H9 (cell line): ENCODE results near the gene WFDC12. TPM values are rescaled to one million over a fixed set of nuclear protein-coding genes. Genes with fewer than 3 reads are reported as not detected.

Experiments
- DNase-seq: peaks from one replicate; pipeline ENCODE4 v3.0.0-alpha.2; 2017
- H2AFZ ChIP-seq: one replicate; pipeline ENCODE4 v1.6.1; 2013; ENCODE audit warnings: mild to moderate bottlenecking, low read length, control low read depth, moderate library complexity
- H2AK5ac ChIP-seq: 2 replicates; pipeline ENCODE4 v1.6.1; 2013; ENCODE audit warnings: low read length, control low read depth, mixed read lengths; ENCODE audit not compliant: insufficient read length
- H2BK120ac ChIP-seq: one replicate; pipeline ENCODE4 v1.6.1; 2013; ENCODE audit warnings: low read depth, mild to moderate bottlenecking, low read length, control low read depth, inconsistent platforms; ENCODE audit not compliant: poor library complexity, severe bottlenecking
- H2BK12ac ChIP-seq: 2 replicates; pipeline ENCODE4 v1.6.1; 2013; ENCODE audit warnings: low read length, control low read depth, mixed read lengths, low read depth; ENCODE audit not compliant: insufficient read length
- H2BK15ac ChIP-seq: 2 replicates; pipeline ENCODE4 v1.6.1; 2013; ENCODE audit warnings: low read depth, low read length, control low read depth
- H2BK20ac ChIP-seq: one replicate; pipeline ENCODE4 v1.6.1; 2013; ENCODE audit warnings: low read depth, mild to moderate bottlenecking, low read length, control low read depth, inconsistent platforms; ENCODE audit not compliant: poor library complexity, severe bottlenecking
- H2BK5ac ChIP-seq: 2 replicates; pipeline ENCODE4 v1.6.1; 2013; ENCODE audit warnings: low read length, control low read depth, mixed read lengths; ENCODE audit not compliant: insufficient read length
- H3K14ac ChIP-seq: 2 replicates; pipeline ENCODE4 v1.6.1; 2013; ENCODE audit warnings: low read length, control low read depth; ENCODE audit not compliant: insufficient read depth
- H3K18ac ChIP-seq: 2 replicates; pipeline ENCODE4 v1.6.1; 2013; ENCODE audit warnings: low read depth, mild to moderate bottlenecking, mixed read lengths, low read length, control low read depth; ENCODE audit not compliant: insufficient read length
- H3K23ac ChIP-seq: 2 replicates; pipeline ENCODE4 v1.6.1; 2013; ENCODE audit warnings: low read length, control low read depth, mixed read lengths, low read depth; ENCODE audit not compliant: insufficient read length
- H3K23me2 ChIP-seq: 2 replicates; pipeline ENCODE4 v1.6.1; 2013; ENCODE audit warnings: low read depth, mild to moderate bottlenecking, mixed read lengths, low read length, control low read depth; ENCODE audit not compliant: insufficient read length, poor library complexity, severe bottlenecking
- H3K27ac ChIP-seq: 2 replicates; pipeline ENCODE4 v1.5.1; 2013; ENCODE audit warnings: low read length, control low read depth, mixed read lengths, low read depth; ENCODE audit not compliant: insufficient read length
- H3K27me3 ChIP-seq: 2 replicates; pipeline ENCODE4 v1.6.1; 2013; ENCODE audit warnings: low read length, control low read depth, inconsistent platforms; ENCODE audit not compliant: insufficient read depth
- H3K4ac ChIP-seq: 2 replicates; pipeline ENCODE4 v1.6.1; 2013; ENCODE audit warnings: low read depth, mild to moderate bottlenecking, control low read depth, inconsistent platforms, low read length, moderate library complexity
- H3K4me1 ChIP-seq: 2 replicates; pipeline ENCODE4 v1.6.1; 2013; ENCODE audit warnings: low read length, control low read depth, inconsistent platforms; ENCODE audit not compliant: insufficient read depth
- H3K4me2 ChIP-seq: 2 replicates; pipeline ENCODE4 v1.6.1; 2013; ENCODE audit warnings: low read length, control low read depth, mixed read lengths; ENCODE audit not compliant: insufficient read length, insufficient read depth
- H3K56ac ChIP-seq: 2 replicates; pipeline ENCODE4 v1.6.1; 2013; ENCODE audit warnings: low read depth, mild to moderate bottlenecking, mixed read lengths, low read length, control low read depth; ENCODE audit not compliant: insufficient read length
- H3K79me1 ChIP-seq: 2 replicates; pipeline ENCODE4 v1.6.1; 2013; ENCODE audit warnings: low read depth, mild to moderate bottlenecking, moderate library complexity, low read length, control low read depth, inconsistent platforms; ENCODE audit not compliant: insufficient read depth, poor library complexity, severe bottlenecking
- H3K79me2 ChIP-seq: 2 replicates; pipeline ENCODE4 v1.6.1; 2013; ENCODE audit warnings: low read length, control low read depth, inconsistent platforms; ENCODE audit not compliant: insufficient read depth
- H3K9ac ChIP-seq: 2 replicates; pipeline ENCODE4 v1.6.1; 2013; ENCODE audit warnings: low read length, control low read depth, mixed read lengths; ENCODE audit not compliant: insufficient read length; ENCODE audit errors: extremely low read depth
- H3K9me3 ChIP-seq: one replicate; pipeline ENCODE4 v1.6.1; 2013; ENCODE audit warnings: low read depth, low read length, inconsistent platforms; ENCODE audit not compliant: control insufficient read depth
- H3T11ph ChIP-seq: one replicate; pipeline ENCODE4 v1.6.1; 2013; ENCODE audit warnings: mild to moderate bottlenecking, low read length, control low read depth, inconsistent platforms
- H4K20me1 ChIP-seq: one replicate; pipeline ENCODE4 v1.6.1; 2013; ENCODE audit not compliant: control insufficient read depth, insufficient read length, insufficient read depth
- H4K5ac ChIP-seq: 2 replicates; pipeline ENCODE4 v1.6.1; 2013; ENCODE audit warnings: low read depth, mild to moderate bottlenecking, mixed read lengths, low read length, control low read depth; ENCODE audit not compliant: insufficient read length
- H4K8ac ChIP-seq: replicated peaks from 2 replicates; pipeline ENCODE4 v1.6.1; 2013; ENCODE audit warnings: low read length, control low read depth, mixed read lengths, low read depth; ENCODE audit not compliant: insufficient read length
- H4K91ac ChIP-seq: 2 replicates; pipeline ENCODE4 v1.6.1; 2013; ENCODE audit warnings: low read depth, mild to moderate bottlenecking, moderate library complexity, mixed read lengths, low read length, control low read depth; ENCODE audit not compliant: insufficient read length
- H3K27ac Mint-ChIP-seq, 3 experiments: 2 replicates in 2 of 3; 3 replicates in 1 of 3; pipeline ENCODE4 v1.8.0; 2020 to 2021; ENCODE audit warnings: mixed read lengths in 3 of 3, mild to moderate bottlenecking in 1 of 3, moderate library complexity in 1 of 3
- H3K27me3 Mint-ChIP-seq: 2 replicates; pipeline ENCODE4 v1.8.0; 2021; ENCODE audit warnings: low read depth, mild to moderate bottlenecking, moderate library complexity, mixed read lengths
- H3K36me3 Mint-ChIP-seq, 3 experiments: 2 replicates in 2 of 3; 3 replicates in 1 of 3; pipeline ENCODE4 v1.8.0; 2020 to 2021; ENCODE audit warnings: low read depth in 3 of 3, mixed read lengths in 3 of 3; ENCODE audit not compliant: insufficient read depth in 1 of 3
- H3K4me1 Mint-ChIP-seq, 2 experiments: 2 replicates each; pipeline ENCODE4 v1.8.0; 2020; ENCODE audit warnings: mixed read lengths in 2 of 2
- H3K4me3 Mint-ChIP-seq, 2 experiments: 2 replicates in 1 of 2; 3 replicates in 1 of 2; pipeline ENCODE4 v1.8.0; 2020 to 2021; ENCODE audit warnings: mild to moderate bottlenecking in 2 of 2, mixed read lengths in 2 of 2, moderate library complexity in 1 of 2
- H3K9me3 Mint-ChIP-seq, 2 experiments: 2 replicates in 1 of 2; 3 replicates in 1 of 2; pipeline ENCODE4 v1.8.0; 2020; ENCODE audit warnings: mild to moderate bottlenecking in 2 of 2, mixed read lengths in 2 of 2, moderate library complexity in 1 of 2
- CTCF ChIP-seq: fragments of 200-600 bp; sonication (generic); conservative IDR thresholded peaks from 3 replicates; pipeline ENCODE4 v1.8.0; 2021; ENCODE audit warnings: antibody characterized with exemption, mild to moderate bottlenecking
- WGBS: extraction: QIAGEN DNeasy Blood & Tissue Kit; methylation state at CpG from one replicate; pipeline ENCODE4 v1.1.7; 2013; ENCODE audit warnings: missing lambda C conversion rate, low lambda C conversion rate, mixed read lengths; ENCODE audit not compliant: insufficient read length; ENCODE audit errors: extremely low coverage; 5-methylcytosine and 5-hydroxymethylcytosine counted together
- total RNA-seq: library from RNA; stranded (reverse); gene quantifications from 2 replicates; pipeline ENCODE4 v1.2.1, GENCODE V29; 2021

WFDC12 gene
- total RNA-seq, 1 experiment from 2014 or later, result not detected

- Histone ChIP-seq H2BK5ac (no peak overlapping the region), H4K20me1 (no peaks in the 10 kb centered on the region), H3K79me2 (no peaks in the 10 kb centered on the region), H2AK5ac (no peak overlapping the region), H4K91ac (no peak overlapping the region), H2BK20ac (no peak overlapping the region), H2AFZ (no peak overlapping the region), H3K27me3 (no peaks in the 10 kb centered on the region), H3K14ac (no peak overlapping the region), H4K5ac (no peak overlapping the region), H3K79me1 (no peaks in the 10 kb centered on the region), H3K9me3 (no peaks in the 10 kb centered on the region), H2BK12ac (no peak overlapping the region), H3T11ph (no peak overlapping the region), H3K4me2 (no peak overlapping the region), H4K8ac (no peak overlapping the region), H3K27ac (no peak overlapping the region), H3K18ac (no peak overlapping the region), H2BK15ac (no peak overlapping the region), H3K9ac (no peak overlapping the region), H3K56ac (no peak overlapping the region), H3K23me2 (no peaks in the 10 kb centered on the region), H3K4me1 (no peaks in the 10 kb centered on the region), H3K4ac (no peak overlapping the region), H3K23ac (no peak overlapping the region), H2BK120ac (no peak overlapping the region)
- no peak for TF ChIP-seq CTCF
- Mint-ChIP-seq H3K27ac (no peak overlapping the region), H3K36me3 (no peaks in the 10 kb centered on the region), H3K4me1 (peaks cover 9 to 16% of the 10 kb centered on the region in 2 experiments), H3K9me3 (no peaks in the 10 kb centered on the region), H3K4me3 (no peak overlapping the region), H3K27me3 (peaks cover 9% of the 10 kb centered on the region)
- no peak for DNase-seq
- WGBS, result no CpG with 5 or more reads among the region's 3 CpGs
Measured at GRCh38 chr20:45113865-45114264, 10.4 kb downstream of the WFDC12 start.
